ENCODE results near the gene DCUN1D5.

GRCh38 chr11:103024086-103024485 is 67.9 kb downstream of the DCUN1D5 start:
- TF ChIP-seq SMC3 (conservative IDR thresholded peaks at IDR 0.05; ENCODE audit: insufficient read depth, low read depth, low read length) (no peak), FOXK2 (conservative IDR thresholded peaks at IDR 0.05 in 1 of 2, IDR thresholded peaks at IDR 0.05 in 1 of 2; ENCODE audit: low read depth in 2 of 2) (no peak)
